Measurements from ENCODE around the gene PVRIG. TPM values are rescaled to one million over a fixed set of nuclear protein-coding genes. Genes with fewer than 3 reads are reported as not detected.

Gene PVRIG
- total and polyA plus RNA-seq, 2 donors (not counting 1 experiment from before 2014, with no cell fraction given), result 16.2 to 51.2 TPM

GRCh38 chr7:100219271-100219737 lies 445 bp upstream of the PVRIG start:
- DNase-seq (no peak), ATAC-seq (ENCODE audit: low read depth) (no peak)
- Mint-ChIP-seq H3K4me3 (peak overlapping the region; percentile 85), H3K9me3 (ENCODE audit: insufficient read depth) (no peaks in the 10 kb centered on the region), H3K27ac (peak overlapping the region; percentile 95), H3K27me3 (no peaks in the 10 kb centered on the region), H3K4me1 (peaks cover 83% of the 10 kb centered on the region)
- H3K4me3 ChIP-seq (ENCODE audit: control extremely low read depth in 1 of 5, extremely low read depth in 1 of 5, insufficient read depth in 1 of 5, low read depth in 2 of 5, low read length in 4 of 5), result peak overlapping the region in 4 of 5 experiments; percentile 53 to 65 (median 64)
- ChIA-PET CTCF (interaction anchor here (0.9 to 9.7 kb wide), 4 partner anchors 19 to 188 kb away, joined by 3 to 93 read pairs (median 36); no protein-coding TSS in a partner anchor), POLR2A (interaction anchor here (1.6 to 2.1 kb wide), 2 partner anchors 87 to 126 kb away, joined by 4 to 5 read pairs; no protein-coding TSS in a partner anchor)
- no peaks in the 10 kb centered on the region for H3K9me3 ChIP-seq (ENCODE audit: control extremely low read depth in 1 of 3, control insufficient read depth in 2 of 3, insufficient read depth in 1 of 3, low read length in 2 of 3)
- H3K9ac ChIP-seq (ENCODE audit: low read length), result peak overlapping the region; percentile 37
- peak overlapping the region; percentile 72 for H3K4me2 ChIP-seq (replicated peaks; ENCODE audit: low read depth, low read length, poor library complexity, severe bottlenecking)
- 76% methylated on average over 10 of the region's 10 CpGs for WGBS (ENCODE audit: insufficient coverage)
- TF ChIP-seq CTCF (IDR thresholded peaks at IDR 0.05) (no peak), EZH2 (IDR thresholded peaks at IDR 0.05; ENCODE audit: borderline replicate concordance, insufficient read depth, low read depth, low read length, poor library complexity, severe bottlenecking) (no peak)
- no peak overlapping the region for H2AFZ ChIP-seq (ENCODE audit: insufficient read depth, low read depth, low read length, poor library complexity, severe bottlenecking)
- peaks cover 0 to 11% of the 10 kb centered on the region in 2 experiments for H3K36me3 ChIP-seq (replicated peaks in 1 of 2; ENCODE audit: control extremely low read depth in 1 of 2, control insufficient read depth in 1 of 2, extremely low read depth in 1 of 2, insufficient read depth in 2 of 2, low read length in 1 of 2)
- peaks cover 47% of the 10 kb centered on the region for H3K79me2 ChIP-seq (ENCODE audit: control insufficient read depth, insufficient read depth, low read length)
- no peaks in the 10 kb centered on the region for H3K27me3 ChIP-seq (replicated peaks in 1 of 4; ENCODE audit: control extremely low read depth in 1 of 4, control insufficient read depth in 3 of 4, insufficient read depth in 4 of 4, low read length in 3 of 4)
- intact Hi-C loops (cut with micrococcal nuclease), result no loop called here
- peaks cover 54 to 64% of the 10 kb centered on the region in 2 donors for H3K4me1 ChIP-seq (ENCODE audit: control insufficient read depth in 2 of 2, insufficient read depth in 2 of 2, low read length in 2 of 2)
- peak overlapping the region; percentile 97 to 100 for H3K27ac ChIP-seq (ENCODE audit: low read length in 2 of 2)
- H4K20me1 ChIP-seq (ENCODE audit: control insufficient read depth, insufficient read depth, low read length, poor library complexity, severe bottlenecking), result no peaks in the 10 kb centered on the region

- WGBS (ENCODE audit: insufficient coverage), result 54% methylated on average over 16 of the region's 22 CpGs
- Histone ChIP-seq H3K9ac (ENCODE audit: low read length) (peak overlapping the region; percentile 71), H2AFZ (ENCODE audit: insufficient read depth, low read depth, low read length, poor library complexity, severe bottlenecking) (peak overlapping the region; percentile 24), H3K4me1 (ENCODE audit: control insufficient read depth in 2 of 2, insufficient read depth in 2 of 2, low read length in 2 of 2) (peaks cover 45 to 54% of the 10 kb centered on the region in 2 donors), H3K27ac (ENCODE audit: low read length in 2 of 2) (peak overlapping the region; percentile 97 to 100), H3K36me3 (replicated peaks in 1 of 2; ENCODE audit: control extremely low read depth in 1 of 2, control insufficient read depth in 1 of 2, extremely low read depth in 1 of 2, insufficient read depth in 2 of 2, low read length in 1 of 2) (peaks cover 0 to 11% of the 10 kb centered on the region in 2 experiments), H3K4me3 (ENCODE audit: control extremely low read depth in 1 of 5, extremely low read depth in 1 of 5, insufficient read depth in 1 of 5, low read depth in 2 of 5, low read length in 4 of 5) (peak overlapping the region in 4 of 5 experiments; percentile 53 to 65 (median 64)), H3K79me2 (ENCODE audit: control insufficient read depth, insufficient read depth, low read length) (peaks cover 47% of the 10 kb centered on the region), H3K4me2 (replicated peaks; ENCODE audit: low read depth, low read length, poor library complexity, severe bottlenecking) (peak overlapping the region; percentile 72), H3K9me3 (ENCODE audit: control extremely low read depth in 1 of 3, control insufficient read depth in 2 of 3, insufficient read depth in 1 of 3, low read length in 2 of 3) (no peaks in the 10 kb centered on the region), H4K20me1 (ENCODE audit: control insufficient read depth, insufficient read depth, low read length, poor library complexity, severe bottlenecking) (no peaks in the 10 kb centered on the region), H3K27me3 (replicated peaks in 1 of 4; ENCODE audit: control extremely low read depth in 1 of 4, control insufficient read depth in 3 of 4, insufficient read depth in 4 of 4, low read length in 3 of 4) (no peaks in the 10 kb centered on the region)
- DNase-seq (no peak), ATAC-seq (ENCODE audit: low read depth) (no peak)
- Mint-ChIP-seq H3K4me1 (peaks cover 78% of the 10 kb centered on the region), H3K9me3 (ENCODE audit: insufficient read depth) (no peaks in the 10 kb centered on the region), H3K4me3 (peak overlapping the region; percentile 85), H3K27ac (peak overlapping the region; percentile 95), H3K27me3 (no peaks in the 10 kb centered on the region)
- CTCF ChIA-PET, result interaction anchor here (0.7 to 9.7 kb wide), 8 partner anchors 10 to 187 kb away, joined by 3 to 93 read pairs (median 6); no protein-coding TSS in a partner anchor
- intact Hi-C loops (cut with micrococcal nuclease), result loop anchor here (2.0 to 5.0 kb wide), 3 partner anchors 44 to 138 kb away; partner anchors contain the start of genes GPC2, LAMTOR4, STAG3 and ZNF3
- POLR2A ChIA-PET, result interaction anchor here (0.6 to 2.1 kb wide), 5 partner anchors 10 to 230 kb away, joined by 4 to 11 read pairs (median 4); partner anchors contain the start of gene LAMTOR4
- no peak for TF ChIP-seq EZH2 (IDR thresholded peaks at IDR 0.05; ENCODE audit: borderline replicate concordance, insufficient read depth, low read depth, low read length, poor library complexity, severe bottlenecking)
- TF ChIP-seq CTCF (IDR thresholded peaks at IDR 0.05), result no peak
Observed at GRCh38 chr7:100220586-100221230, 959 bp downstream of the PVRIG start.
